Esophagus muscularis mucosa (tissue), 2 donors: Measurements from ENCODE around the gene BGN.

Experiments
- EP300 ChIP-seq: sonication (generic); formaldehyde crosslinking; IDR thresholded peaks from one replicate; pipeline ENCODE4 v1.6.1; 2017; ENCODE audit warnings: antibody characterized with exemption
- POLR2A ChIP-seq: fragments of 450-650 bp; IDR thresholded peaks from one replicate; pipeline ENCODE4 v1.6.1; 2017; ENCODE audit warnings: antibody characterized with exemption, moderate library complexity, mild to moderate bottlenecking, low read depth

DNA sequence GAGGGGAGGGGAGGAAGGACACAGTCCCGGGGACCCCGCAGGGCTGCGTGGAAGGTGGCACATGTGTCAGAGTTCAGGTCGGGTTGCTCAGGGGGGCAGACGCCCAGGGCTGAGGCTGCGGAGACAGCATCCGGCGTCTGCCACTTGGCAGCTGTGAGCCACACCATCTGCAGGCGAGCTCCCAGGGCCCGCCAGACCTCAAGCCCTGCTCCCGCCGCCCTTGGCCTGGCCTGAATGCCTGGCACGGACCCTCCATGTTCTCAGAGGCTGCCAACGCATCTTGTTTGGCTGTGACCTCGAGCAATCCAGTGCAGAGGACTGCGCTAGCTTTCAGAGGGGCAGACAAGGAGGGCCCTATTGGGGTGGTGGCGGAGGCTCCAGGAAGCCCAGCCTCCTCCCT lies 5.1 kb downstream of the BGN start:
- TF ChIP-seq EP300 = no peak
- no peak for TF ChIP-seq POLR2A
